ENCODE data around the gene NFS1.

DNA sequence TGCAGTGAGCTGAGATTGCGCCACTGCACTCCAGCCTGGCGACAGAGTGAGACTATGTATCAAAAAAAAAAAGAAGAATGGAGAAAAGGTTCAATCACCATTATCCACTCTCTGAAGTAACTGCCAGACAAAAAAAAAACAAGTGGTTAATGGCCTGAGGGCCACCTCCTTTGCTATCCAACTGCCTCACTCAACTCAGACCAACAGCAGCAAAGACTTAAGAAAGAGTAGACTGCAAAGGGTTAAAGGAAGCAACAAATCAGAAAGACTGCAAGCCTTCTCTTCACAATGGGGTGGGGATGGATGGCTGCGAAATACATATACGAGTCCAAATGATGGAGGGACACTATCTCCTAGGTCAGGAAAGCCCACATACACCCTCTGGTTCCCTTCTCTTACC lies 3.2 kb downstream of the NFS1 start:
- TF ChIP-seq, protein P1, sequence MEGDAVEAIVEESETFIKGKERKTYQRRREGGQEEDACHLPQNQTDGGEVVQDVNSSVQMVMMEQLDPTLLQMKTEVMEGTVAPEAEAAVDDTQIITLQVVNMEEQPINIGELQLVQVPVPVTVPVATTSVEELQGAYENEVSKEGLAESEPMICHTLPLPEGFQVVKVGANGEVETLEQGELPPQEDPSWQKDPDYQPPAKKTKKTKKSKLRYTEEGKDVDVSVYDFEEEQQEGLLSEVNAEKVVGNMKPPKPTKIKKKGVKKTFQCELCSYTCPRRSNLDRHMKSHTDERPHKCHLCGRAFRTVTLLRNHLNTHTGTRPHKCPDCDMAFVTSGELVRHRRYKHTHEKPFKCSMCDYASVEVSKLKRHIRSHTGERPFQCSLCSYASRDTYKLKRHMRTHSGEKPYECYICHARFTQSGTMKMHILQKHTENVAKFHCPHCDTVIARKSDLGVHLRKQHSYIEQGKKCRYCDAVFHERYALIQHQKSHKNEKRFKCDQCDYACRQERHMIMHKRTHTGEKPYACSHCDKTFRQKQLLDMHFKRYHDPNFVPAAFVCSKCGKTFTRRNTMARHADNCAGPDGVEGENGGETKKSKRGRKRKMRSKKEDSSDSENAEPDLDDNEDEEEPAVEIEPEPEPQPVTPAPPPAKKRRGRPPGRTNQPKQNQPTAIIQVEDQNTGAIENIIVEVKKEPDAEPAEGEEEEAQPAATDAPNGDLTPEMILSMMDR (IDR thresholded peaks at IDR 0.05), result no peak
- TF ChIP-seq EZH2 (IDR thresholded peaks at IDR 0.05; ENCODE audit: borderline replicate concordance, insufficient read depth, low read depth, low read length, poor library complexity, severe bottlenecking), result no peak
